AG04450 (cell line): ENCODE results near the gene FOXE3. TPM values are rescaled to one million over a fixed set of nuclear protein-coding genes. Genes with fewer than 3 reads are reported as not detected.

Source experiments
- CTCF ChIA-PET: fragments of 300-600, 350-600 bp; formaldehyde crosslinking; extraction: SDS; loops from one replicate; lab custom pipeline; 2022; ENCODE audit warnings: antibody characterized with exemption, inconsistent platforms; lab: Charles Lee
- POLR2A ChIA-PET: fragments of 350-600 bp; formaldehyde crosslinking; extraction: SDS; loops from one replicate; lab custom pipeline; 2021; ENCODE audit warnings: antibody characterized with exemption, inconsistent platforms; lab: Yijun Ruan, JAX
- DNase-seq: peaks from one replicate; pipeline ENCODE4 v3.0.0-alpha.2; 2011; ENCODE audit warnings: low read depth, low spot score
- H3K27ac ChIP-seq: one replicate; pipeline ENCODE4 v1.5.1; 2012; ENCODE audit warnings: low read depth, low read length, control low read depth
- H3K27me3 ChIP-seq: one replicate; pipeline ENCODE4 v1.6.0; 2012; ENCODE audit warnings: low read length; ENCODE audit not compliant: control insufficient read depth, insufficient read depth
- H3K4me3 ChIP-seq: 2 replicates; pipeline ENCODE4 v1.5.1; 2011; ENCODE audit warnings: mild to moderate bottlenecking, low read depth, low read length, control low read depth
- H3K9me3 ChIP-seq: 2 replicates; pipeline ENCODE4 v1.5.1; 2012; ENCODE audit warnings: low read length; ENCODE audit not compliant: control insufficient read depth, insufficient read depth
- polyA plus RNA-seq: library from polyadenylated mRNA; depleted of rRNA; stranded (reverse); fragments of >200 nt; gene quantifications from 2 replicates; pipeline ENCODE4 v1.2.3, GENCODE V29; 2011
- TF ChIP-seq, protein P1 (sequence below): IDR thresholded peaks from 2 replicates; pipeline ENCODE4 v1.5.1; 2011; ENCODE audit warnings: low read depth, low read length, control low read depth, inconsistent platforms

FOXE3 gene
- polyA plus RNA-seq, 1 experiment: not detected

DNA sequence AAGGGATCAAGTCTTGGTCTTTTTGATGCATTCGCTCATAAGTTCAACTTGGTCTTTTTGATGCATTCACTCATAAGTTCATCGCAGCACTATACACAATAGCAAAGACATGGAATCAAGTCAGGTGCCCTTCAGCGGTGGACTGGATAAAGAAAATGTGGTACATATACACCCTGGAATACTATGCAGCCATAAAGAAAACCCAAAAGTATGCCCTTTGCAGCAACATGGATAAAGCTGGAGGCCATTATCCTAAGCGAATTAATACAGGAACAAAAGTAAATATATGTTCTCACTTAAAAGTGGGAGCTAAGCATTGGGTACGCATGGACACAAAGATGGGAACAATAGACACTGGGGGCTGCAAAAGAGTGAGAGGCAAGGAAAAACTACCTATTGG, 29.8 kb upstream of the FOXE3 start:
- Histone ChIP-seq H3K27ac (no peak overlapping the region), H3K9me3 (no peaks in the 10 kb centered on the region), H3K4me3 (no peak overlapping the region), H3K27me3 (no peaks in the 10 kb centered on the region)
- ChIA-PET CTCF (interaction anchor here (0.6 to 18.0 kb wide), 5 partner anchors 38 to 340 kb away, joined by 3 to 219 read pairs (median 4); partner anchors contain the start of gene FOXD2), POLR2A (no interaction called here)
- no peak for DNase-seq
- TF ChIP-seq, protein P1, sequence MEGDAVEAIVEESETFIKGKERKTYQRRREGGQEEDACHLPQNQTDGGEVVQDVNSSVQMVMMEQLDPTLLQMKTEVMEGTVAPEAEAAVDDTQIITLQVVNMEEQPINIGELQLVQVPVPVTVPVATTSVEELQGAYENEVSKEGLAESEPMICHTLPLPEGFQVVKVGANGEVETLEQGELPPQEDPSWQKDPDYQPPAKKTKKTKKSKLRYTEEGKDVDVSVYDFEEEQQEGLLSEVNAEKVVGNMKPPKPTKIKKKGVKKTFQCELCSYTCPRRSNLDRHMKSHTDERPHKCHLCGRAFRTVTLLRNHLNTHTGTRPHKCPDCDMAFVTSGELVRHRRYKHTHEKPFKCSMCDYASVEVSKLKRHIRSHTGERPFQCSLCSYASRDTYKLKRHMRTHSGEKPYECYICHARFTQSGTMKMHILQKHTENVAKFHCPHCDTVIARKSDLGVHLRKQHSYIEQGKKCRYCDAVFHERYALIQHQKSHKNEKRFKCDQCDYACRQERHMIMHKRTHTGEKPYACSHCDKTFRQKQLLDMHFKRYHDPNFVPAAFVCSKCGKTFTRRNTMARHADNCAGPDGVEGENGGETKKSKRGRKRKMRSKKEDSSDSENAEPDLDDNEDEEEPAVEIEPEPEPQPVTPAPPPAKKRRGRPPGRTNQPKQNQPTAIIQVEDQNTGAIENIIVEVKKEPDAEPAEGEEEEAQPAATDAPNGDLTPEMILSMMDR: no peak

DNA sequence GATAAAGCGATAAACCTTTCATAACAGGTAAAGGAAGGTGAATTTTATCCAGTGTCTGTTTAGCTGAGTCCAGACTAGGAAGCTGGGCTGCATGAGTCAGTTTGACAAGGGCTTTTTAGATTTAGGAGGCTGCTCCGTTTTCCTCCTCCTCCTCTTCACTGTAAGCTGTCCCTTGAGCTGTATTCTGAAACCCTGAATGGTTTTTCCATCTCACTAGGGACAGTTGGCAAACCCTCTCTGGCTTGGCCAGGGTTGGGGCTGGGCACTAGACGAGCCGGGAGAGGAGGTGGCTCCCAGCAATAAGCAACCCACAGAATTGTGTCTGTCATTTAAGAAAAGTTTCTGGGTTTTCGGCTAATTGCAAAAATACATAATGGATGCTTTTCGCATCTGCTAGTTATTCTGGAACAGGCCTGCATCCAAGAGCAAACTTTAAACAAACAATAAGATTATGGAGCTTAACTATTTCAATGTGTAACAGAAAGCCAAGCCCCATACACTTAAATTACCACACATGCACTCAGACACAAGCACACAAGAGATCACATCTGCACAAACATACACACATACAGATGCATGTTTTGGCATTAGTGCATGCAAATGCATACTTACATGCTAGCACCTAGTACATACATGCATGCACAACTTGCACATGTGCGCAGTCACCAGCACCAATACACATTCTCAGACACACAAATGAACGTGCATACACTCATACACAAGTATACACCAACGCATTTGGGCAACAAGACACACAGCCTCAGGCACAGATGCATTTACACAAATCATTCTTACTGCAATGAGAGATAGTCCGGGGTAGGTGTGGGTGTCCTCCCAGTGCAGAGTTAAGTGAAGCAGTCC, 27.8 kb upstream of the FOXE3 start:
- DNase-seq: no peak
- CTCF ChIA-PET: interaction anchor here (0.8 to 18.0 kb wide), 25 partner anchors 9 to 339 kb away, joined by 3 to 219 read pairs (median 4); partner anchors contain the start of gene FOXD2
- H3K9me3 ChIP-seq: no peaks in the 10 kb centered on the region
- TF ChIP-seq, protein P1: no peak
- H3K27ac ChIP-seq: peak overlapping the region; percentile 34
- H3K27me3 ChIP-seq: no peaks in the 10 kb centered on the region
- POLR2A ChIA-PET: interaction anchor here (1.0 to 1.3 kb wide), 3 partner anchors 9 to 54 kb away, joined by 4 to 5 read pairs (median 4); partner anchors contain the start of gene FOXD2
- no peak overlapping the region for H3K4me3 ChIP-seq

GRCh38 chr1:47388891-47389238, 27.2 kb upstream of the FOXE3 start:
- no peaks in the 10 kb centered on the region for H3K27me3 ChIP-seq
- H3K9me3 ChIP-seq: no peaks in the 10 kb centered on the region
- ChIA-PET CTCF (interaction anchor here (0.6 to 18.0 kb wide), 26 partner anchors 9 to 338 kb away, joined by 3 to 219 read pairs (median 4); partner anchors contain the start of gene FOXD2), POLR2A (interaction anchor here (1.0 to 1.3 kb wide), 3 partner anchors 10 to 55 kb away, joined by 4 to 5 read pairs (median 4); partner anchors contain the start of gene FOXD2)
- TF ChIP-seq, protein P1: peak; percentile 92
- no peak overlapping the region for H3K27ac ChIP-seq
- no peak overlapping the region for H3K4me3 ChIP-seq
- no peak for DNase-seq

DNA sequence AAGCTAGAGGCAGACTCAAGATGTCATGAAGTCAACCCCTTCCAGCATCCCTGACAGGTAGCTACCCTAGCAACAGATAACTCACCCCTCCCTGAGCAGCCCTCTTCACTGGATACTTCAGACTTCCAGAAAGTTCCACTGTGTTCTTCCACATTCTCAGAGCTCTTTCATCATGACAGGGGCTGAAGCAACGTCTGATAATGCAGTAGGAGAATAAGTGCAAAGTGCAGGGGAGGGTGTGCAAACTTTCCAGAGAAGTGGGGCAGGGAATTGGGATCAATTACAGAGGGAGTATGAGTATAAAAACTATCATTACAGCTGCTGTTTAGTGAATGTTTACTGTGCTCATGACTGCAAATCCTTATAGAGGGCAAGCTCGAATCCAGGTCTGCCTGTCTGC, 26.4 kb upstream of the FOXE3 start:
- Histone ChIP-seq H3K4me3 (no peak overlapping the region), H3K9me3 (no peaks in the 10 kb centered on the region), H3K27me3 (no peaks in the 10 kb centered on the region), H3K27ac (no peak overlapping the region)
- DNase-seq: no peak
- ChIA-PET POLR2A (no interaction called here), CTCF (interaction anchor here (0.6 to 18.0 kb wide), 21 partner anchors 8 to 797 kb away, joined by 3 to 219 read pairs (median 7); partner anchors contain the start of gene FOXD2)
- TF ChIP-seq, protein P1: no peak
